GM19395 (cell line): ENCODE results near the gene KSR2.
"Not testable (repeated sequence)": the region's sequence is repeated elsewhere in the genome, so short reads cannot be mapped to it uniquely, and the experiment has no call there.

Experiments
- ATAC-seq: cut with Tn5 transposase; IDR thresholded peaks from one replicate; pipeline ENCODE4 v1.9.1; 2021; ENCODE audit warnings: mild to moderate bottlenecking, moderate library complexity; ENCODE audit not compliant: unreplicated experiment

KSR2 gene

DNA sequence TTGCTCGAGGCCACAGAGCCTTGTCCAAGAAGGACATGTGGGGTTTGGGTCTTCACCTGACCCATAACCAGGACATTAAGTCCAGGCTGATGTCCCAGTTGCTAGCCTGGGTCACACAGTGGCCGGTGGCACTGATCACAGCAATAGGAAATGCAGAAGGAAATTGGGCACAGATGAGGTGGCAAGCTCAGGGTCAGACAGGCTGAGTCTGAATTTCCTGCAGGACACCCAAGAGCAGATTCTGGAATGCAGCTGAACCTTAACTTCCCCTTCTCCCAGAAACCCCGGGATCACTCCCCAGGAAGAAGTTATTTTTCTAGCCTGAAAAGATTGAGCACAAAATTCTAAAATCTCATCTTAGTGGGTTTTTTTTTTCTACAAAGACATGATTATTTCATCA, 199.9 kb downstream of the KSR2 start:
- ATAC-seq: no peak

- no peak for ATAC-seq
Observed at GRCh38 chr12:117766008-117766407, 202.8 kb downstream of the KSR2 start.

GRCh38 chr12:117762143-117762542, 206.6 kb downstream of the KSR2 start:
- ATAC-seq: no peak

- no peak for ATAC-seq
Observed at GRCh38 chr12:117761528-117762100, 207.2 kb downstream of the KSR2 start.

DNA sequence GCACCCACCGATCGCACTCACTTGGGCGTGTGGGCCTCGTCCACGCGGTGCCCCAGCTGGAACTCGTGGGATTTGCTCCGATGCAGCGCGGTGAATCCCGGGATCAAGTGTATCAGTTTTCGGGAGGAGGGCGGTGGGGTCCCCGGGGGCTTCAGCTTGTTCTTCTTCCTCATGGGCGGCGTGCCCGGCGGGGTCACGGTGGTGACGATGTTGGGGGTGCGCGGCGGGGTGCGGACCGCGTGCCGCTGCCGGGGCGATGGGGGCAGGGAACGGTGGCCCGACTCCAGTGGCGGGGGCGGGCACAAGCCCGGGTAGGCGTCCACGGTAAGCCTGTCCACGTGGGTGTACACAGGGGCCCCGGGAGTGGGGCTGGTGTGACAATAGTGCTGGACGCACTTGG, 207.8 kb downstream of the KSR2 start:
- ATAC-seq: no peak

DNA sequence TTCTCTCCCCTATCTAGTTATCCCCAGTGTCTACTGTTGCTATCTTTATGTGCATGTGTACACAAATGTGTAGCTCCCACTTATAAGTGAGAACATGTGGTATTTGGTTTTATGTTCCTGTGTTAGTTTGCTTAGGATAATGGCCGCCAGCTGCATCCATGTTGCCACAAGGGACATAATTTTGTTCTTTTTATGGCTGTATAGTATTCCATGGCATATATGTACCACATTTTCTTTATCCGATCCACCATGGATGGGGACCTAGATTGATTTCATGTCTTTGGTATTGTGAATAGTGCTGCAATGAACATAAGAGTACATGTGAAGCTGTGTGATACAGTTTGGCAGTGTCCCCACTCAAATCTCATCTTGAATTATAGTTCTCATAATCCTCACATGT, 218.1 kb downstream of the KSR2 start:
- ATAC-seq: no peak

- no peak for ATAC-seq
Observed at GRCh38 chr12:117749431-117749830, 219.4 kb downstream of the KSR2 start.

DNA sequence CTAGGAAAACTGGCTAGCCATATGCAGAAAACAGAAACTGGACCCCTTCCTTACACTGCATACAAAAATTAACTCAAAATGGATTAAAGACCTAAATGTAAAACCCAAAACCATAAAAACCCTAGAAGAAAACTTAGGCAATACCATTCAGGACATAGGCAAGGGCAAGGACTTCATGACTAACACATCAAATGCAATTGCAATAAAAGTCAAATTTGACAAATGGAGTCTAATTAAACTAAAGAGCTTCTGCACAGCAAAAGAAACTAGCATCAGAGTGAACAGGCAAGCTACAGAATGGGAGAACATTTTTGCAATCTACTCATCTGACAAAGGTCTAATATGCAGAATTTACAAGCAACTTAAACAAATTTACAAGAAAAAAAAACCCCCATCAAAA, 222.4 kb downstream of the KSR2 start:
- ATAC-seq: not testable (repeated sequence)

GRCh38 chr12:117744418-117744817, 224.4 kb downstream of the KSR2 start:
- no peak for ATAC-seq

GRCh38 chr12:117743761-117744160, 225.0 kb downstream of the KSR2 start:
- no peak for ATAC-seq

DNA sequence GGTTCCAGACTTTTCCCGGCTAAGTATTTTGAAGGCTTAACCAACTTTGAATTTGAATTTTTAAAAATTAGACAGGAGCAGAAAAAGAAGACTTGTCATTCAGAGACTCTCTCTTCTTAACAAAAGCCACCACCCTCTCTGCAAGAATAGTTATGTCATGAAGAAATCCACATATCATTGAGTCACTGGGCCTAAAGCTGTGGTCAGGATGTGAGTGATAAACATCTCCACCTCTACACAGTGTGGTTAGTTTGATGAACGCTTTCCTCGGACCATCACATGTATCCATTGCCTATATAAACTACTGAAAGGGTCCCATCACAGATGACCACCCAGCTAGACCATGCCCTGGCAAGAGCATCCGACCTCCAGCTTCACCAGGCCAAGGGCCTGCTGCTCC, 226.1 kb downstream of the KSR2 start:
- ATAC-seq: no peak

- ATAC-seq: no peak
Observed at GRCh38 chr12:117738233-117738632, 230.6 kb downstream of the KSR2 start.

DNA sequence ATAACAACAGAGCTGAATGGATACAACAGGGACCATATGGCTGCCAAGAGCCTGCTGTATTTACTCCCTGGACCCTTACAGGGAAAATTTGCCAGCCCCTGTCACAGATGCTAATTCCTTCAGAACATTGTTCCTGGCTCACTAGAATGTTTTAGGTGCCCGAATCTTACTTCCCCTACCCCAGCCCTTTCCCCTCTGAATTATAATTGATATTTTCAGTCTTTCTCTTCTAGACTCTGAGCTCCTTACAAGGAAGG, 235.3 kb downstream of the KSR2 start:
- no peak for ATAC-seq

DNA sequence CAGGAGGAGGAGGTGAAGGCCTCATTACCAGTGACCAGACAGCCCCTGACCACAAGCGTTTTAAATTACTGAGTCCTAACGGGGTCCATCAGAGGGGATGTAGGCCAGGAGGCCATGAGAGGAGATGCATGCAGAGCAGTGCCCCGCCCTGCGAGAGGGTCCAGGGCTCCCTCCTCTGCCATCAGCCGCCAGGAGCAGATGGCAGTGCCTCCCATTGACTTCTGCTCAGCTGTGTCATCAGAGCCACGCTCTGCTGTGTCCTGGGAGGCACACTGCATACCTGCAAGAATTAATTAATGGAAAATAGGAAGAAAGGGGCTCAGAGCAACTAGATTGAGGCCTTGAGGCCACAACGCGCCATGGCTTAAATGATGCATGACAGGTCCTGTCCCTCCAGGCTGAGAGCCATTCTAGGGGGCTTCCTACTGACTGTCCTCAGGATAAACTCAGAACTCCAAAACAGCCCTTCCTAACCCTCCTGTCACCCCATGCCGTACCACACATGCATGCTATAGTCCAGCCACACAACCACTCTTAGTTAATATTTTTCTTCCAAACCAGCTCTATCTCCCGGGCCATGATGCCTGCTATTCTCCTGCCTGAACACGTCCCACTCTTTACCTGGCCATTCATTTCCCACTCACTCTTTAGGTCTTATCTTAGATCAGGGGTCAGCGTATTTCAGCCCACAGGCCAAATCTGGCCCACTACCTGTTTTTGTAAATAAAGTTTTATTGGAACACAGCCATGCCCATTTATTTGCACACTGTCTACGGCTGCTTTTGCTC, 235.8 kb downstream of the KSR2 start:
- ATAC-seq: no peak

DNA sequence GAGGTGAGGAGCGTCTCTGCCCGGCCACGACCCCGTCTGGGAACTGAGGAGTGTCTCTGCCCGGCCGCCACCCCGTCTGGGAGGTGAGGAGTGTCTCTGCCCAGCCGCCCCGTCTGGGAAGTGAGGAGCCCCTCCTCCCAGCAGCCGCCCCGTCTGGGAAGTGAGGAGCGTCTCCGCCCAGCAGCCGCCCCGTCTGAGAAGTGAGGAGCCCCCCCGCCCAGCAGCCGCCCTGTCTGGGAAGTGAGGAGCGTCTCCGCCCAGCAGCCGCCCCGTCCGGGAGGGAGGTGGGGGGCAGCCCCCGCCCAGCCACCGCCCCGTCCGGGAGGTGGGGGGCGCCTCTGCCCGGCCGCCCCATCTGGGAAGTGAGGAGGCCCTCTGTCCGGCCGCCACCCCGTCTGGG, 237.7 kb downstream of the KSR2 start:
- not testable (repeated sequence) for ATAC-seq

DNA sequence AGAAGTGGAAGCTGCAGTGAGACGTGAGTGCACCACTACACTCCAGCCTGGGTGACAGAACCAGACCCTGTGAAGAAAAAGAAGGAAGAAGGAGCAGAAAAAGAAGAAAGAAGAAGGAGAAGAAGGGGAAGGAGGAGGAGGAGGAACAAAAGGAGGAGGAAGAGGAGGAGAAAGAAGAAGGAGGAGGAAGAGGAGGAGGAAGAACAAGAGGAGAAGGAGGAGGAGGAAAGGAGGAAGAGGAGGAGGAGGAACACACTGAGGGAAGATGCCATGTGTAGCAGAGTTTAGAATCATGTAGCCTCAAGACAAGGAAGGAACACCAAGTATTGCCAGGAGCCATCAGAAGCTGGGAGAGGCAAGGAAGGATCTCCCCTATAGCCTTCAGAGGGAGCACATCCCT, 241.5 kb downstream of the KSR2 start:
- ATAC-seq: no peak

GRCh38 chr12:117724543-117724942, 244.2 kb downstream of the KSR2 start:
- no peak for ATAC-seq

- no peak for ATAC-seq
Observed at GRCh38 chr12:117718559-117718958, 250.2 kb downstream of the KSR2 start.

DNA sequence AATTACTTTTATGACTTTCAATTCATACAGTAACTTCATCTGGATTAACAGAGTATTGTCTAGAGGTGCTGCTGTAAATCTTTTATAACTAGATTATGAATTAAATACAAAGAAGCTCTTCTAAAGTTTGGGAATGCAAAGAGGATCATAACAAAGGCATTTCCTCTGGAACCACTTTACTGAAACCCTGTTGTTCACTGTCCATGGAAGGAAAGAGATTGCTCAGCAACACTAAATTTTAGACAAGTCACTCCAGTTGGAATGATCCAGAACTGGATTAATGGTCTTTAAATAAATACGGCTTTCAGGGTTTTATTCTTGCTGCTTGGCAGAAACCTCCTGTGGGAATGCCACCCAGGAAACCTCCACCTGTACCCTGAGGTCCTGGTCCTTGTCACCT, 250.6 kb downstream of the KSR2 start:
- ATAC-seq: no peak

DNA sequence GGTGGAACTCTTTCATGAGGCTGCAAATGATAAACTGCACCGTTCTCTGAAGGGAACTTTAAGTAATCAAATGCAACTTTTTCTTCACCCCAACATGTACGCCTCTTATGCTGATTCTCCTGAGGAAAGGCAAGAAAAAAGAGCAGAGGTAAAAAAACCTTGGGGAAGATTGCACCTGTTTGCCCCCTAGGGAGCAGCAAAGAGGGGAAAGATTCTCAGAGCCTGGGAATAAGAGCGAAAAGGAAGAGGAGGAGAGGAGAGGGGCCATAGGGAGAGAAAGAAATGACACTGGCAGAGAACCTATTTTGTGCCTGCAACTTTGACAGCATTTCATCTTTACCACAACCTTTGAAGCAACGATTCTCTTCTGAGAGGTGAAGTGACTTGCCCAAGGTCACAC, 254.6 kb downstream of the KSR2 start:
- no peak for ATAC-seq

GRCh38 chr12:117710121-117710520, 258.7 kb downstream of the KSR2 start:
- ATAC-seq: no peak

DNA sequence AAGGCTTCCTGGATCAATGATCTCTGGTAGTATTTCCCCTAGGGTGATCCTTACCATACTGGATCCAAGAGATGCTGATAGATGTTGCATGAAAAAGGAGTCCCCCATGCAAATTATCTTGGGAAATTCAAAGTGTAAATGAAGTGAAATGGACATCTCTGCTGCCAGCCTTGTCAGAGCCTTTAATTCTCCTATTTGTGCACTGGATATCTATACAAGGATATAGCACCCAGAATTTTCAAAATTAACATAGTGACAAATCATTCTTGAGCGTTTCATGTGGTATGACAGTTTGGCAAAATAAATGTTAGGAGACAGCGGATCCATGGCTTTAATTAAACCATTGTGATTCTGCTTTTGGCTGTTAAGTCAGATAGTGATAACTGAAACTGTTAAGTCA, 260.9 kb downstream of the KSR2 start:
- no peak for ATAC-seq

GRCh38 chr12:117703584-117703983, 265.2 kb downstream of the KSR2 start:
- no peak for ATAC-seq
